Lung (tissue), 12 donors: ENCODE measurements around the gene SUSD2. TPM values are rescaled to one million over a fixed set of nuclear protein-coding genes. Genes with fewer than 3 reads are reported as not detected.
"Not testable (repeated sequence)": the region's sequence is repeated elsewhere in the genome, so short reads cannot be mapped to it uniquely, and the experiment has no call there.

Experiments
- ATAC-seq: fragments of 200-7000 bp; cut with Tn5 transposase; one replicate; pipeline ENCODE4 v1.9.1; 2020; ENCODE audit warnings: moderate number of reproducible peaks; ENCODE audit not compliant: insufficient read depth, low FRiP score
- DNase-seq, 3 donors: peaks; one replicate each; pipeline ENCODE4 v3.0.0-alpha.2; 2013 to 2017
- H3K27ac ChIP-seq, 2 donors: one replicate each; pipeline ENCODE4 v1.5.1; 2013; ENCODE audit warnings: mild to moderate bottlenecking in 2 of 2, moderate library complexity in 2 of 2, control low read depth in 1 of 2, inconsistent platforms in 1 of 2, low read depth in 1 of 2, low read length in 1 of 2
- H3K27me3 ChIP-seq, 3 donors: one replicate each; pipeline ENCODE4 v1.5.1; 2013; ENCODE audit warnings: low read length in 2 of 3; ENCODE audit not compliant: control insufficient read depth in 3 of 3, insufficient read depth in 3 of 3
- H3K36me3 ChIP-seq, 4 donors: one replicate each; pipeline ENCODE4 v1.5.1; 2013; ENCODE audit warnings: low read length in 4 of 4, mild to moderate bottlenecking in 1 of 4, moderate library complexity in 1 of 4; ENCODE audit not compliant: control insufficient read depth in 4 of 4, insufficient read depth in 4 of 4
- H3K4me1 ChIP-seq, 5 donors: one replicate each; pipeline ENCODE4 v1.5.1; 2013; ENCODE audit warnings: low read length in 5 of 5, mild to moderate bottlenecking in 2 of 5, moderate library complexity in 1 of 5; ENCODE audit not compliant: control insufficient read depth in 5 of 5, insufficient read depth in 5 of 5
- H3K4me3 ChIP-seq: one replicate; pipeline ENCODE4 v1.5.1; 2013; ENCODE audit warnings: mild to moderate bottlenecking, control low read depth, moderate library complexity
- H3K9ac ChIP-seq, 2 donors: one replicate each; pipeline ENCODE4 v1.5.1; 2013; ENCODE audit warnings: low read length in 2 of 2, control low read depth in 1 of 2; ENCODE audit not compliant: insufficient read depth in 1 of 2
- H3K9me3 ChIP-seq, 4 donors: one replicate each; pipeline ENCODE4 v1.5.1; 2013; ENCODE audit warnings: low read length in 3 of 4, mild to moderate bottlenecking in 1 of 4, moderate library complexity in 1 of 4; ENCODE audit not compliant: control insufficient read depth in 4 of 4, insufficient read depth in 3 of 4
- WGBS, 2 donors: extraction: QIAGEN DNeasy Blood & Tissue Kit; methylation state at CpG; one replicate each; pipeline ENCODE4 v1.1.7; 2013; 5-methylcytosine and 5-hydroxymethylcytosine counted together
- polyA plus RNA-seq, 2 donors: library from polyadenylated mRNA; stranded (reverse); fragments of 200-250 nt; gene quantifications; one replicate each; pipeline ENCODE4 v1.2.1, GENCODE V29; 2013
- total RNA-seq, 2 donors: library from RNA; depleted of rRNA in 1 of 2; stranded (reverse); fragments of >200 nt in 1 of 2; gene quantifications; one replicate each; pipeline ENCODE4 v1.2.1, GENCODE V29; 2014 to 2021
- TF ChIP-seq, protein P1 (sequence below): IDR thresholded peaks from 2 replicates; pipeline ENCODE4 v1.5.1; 2012; ENCODE audit warnings: mild to moderate bottlenecking; ENCODE audit errors: control extremely low read depth, extremely low read depth
- donor health status: control.
- donor health status: control.
- donor health status: Bipolar disorder and iron deficiency.
- donor health status: healthy.
- donor health status: DM: yes; HTN: yes; CAD: no.

Gene SUSD2
- total and polyA plus RNA-seq, 4 donors: 15.9 to 192 (median 49.7) TPM

DNA sequence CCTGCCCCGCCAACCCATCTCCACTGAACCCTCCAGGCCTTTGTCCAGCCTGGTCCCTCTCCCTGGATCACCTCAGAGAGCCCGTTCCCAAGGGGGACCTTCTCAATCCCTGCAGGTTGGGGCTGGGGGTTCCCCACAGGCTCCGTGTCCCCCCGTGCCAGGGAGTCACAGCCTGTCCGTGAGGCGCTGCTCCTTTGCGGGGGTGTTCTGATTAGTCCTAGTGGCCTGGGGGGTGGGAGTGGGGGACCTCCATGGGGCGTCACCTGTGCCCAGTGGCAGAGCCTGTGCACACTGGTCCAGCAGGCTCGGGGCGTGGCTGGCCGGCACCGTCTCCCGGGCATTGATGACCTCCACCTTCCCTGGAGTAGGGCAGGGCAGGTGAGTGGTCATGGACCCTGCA is 51.9 kb downstream of the SUSD2 start:
- TF ChIP-seq, protein P1, sequence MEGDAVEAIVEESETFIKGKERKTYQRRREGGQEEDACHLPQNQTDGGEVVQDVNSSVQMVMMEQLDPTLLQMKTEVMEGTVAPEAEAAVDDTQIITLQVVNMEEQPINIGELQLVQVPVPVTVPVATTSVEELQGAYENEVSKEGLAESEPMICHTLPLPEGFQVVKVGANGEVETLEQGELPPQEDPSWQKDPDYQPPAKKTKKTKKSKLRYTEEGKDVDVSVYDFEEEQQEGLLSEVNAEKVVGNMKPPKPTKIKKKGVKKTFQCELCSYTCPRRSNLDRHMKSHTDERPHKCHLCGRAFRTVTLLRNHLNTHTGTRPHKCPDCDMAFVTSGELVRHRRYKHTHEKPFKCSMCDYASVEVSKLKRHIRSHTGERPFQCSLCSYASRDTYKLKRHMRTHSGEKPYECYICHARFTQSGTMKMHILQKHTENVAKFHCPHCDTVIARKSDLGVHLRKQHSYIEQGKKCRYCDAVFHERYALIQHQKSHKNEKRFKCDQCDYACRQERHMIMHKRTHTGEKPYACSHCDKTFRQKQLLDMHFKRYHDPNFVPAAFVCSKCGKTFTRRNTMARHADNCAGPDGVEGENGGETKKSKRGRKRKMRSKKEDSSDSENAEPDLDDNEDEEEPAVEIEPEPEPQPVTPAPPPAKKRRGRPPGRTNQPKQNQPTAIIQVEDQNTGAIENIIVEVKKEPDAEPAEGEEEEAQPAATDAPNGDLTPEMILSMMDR: no peak
- no peak overlapping the region for H3K4me3 ChIP-seq
- H3K27me3 ChIP-seq: no peaks in the 10 kb centered on the region
- H3K27ac ChIP-seq: no peak overlapping the region
- H3K9me3 ChIP-seq: no peaks in the 10 kb centered on the region
- H3K9ac ChIP-seq: no peak overlapping the region
- WGBS, 2 donors: 94 to 96% methylated on average over 13 of the region's 13 CpGs
- ATAC-seq (no peak), DNase-seq (no peak)
- H3K4me1 ChIP-seq: no peaks in the 10 kb centered on the region
- peaks cover 0 to 7% (median 0%) of the 10 kb centered on the region in 4 donors for H3K36me3 ChIP-seq

DNA sequence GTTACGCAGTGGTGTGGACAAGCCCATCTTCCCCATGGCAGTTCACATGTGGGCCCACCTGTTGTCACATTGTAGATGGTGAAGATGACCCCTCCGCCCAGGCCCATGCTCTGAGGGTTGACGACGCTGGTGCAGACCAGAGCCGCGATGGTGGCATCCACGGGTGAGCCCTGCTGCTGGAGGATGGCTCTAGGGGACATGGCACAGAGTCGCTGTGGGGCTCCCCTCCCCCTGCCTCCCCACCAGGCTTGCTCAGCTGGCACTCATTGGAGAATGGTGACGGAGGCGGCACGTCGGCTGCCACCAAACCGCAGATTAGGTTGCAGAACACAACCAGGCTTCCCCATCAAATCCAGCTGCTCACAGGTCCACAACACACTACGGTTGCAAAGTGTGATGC is 52.5 kb downstream of the SUSD2 start:
- Histone ChIP-seq H3K4me3 (no peak overlapping the region), H3K36me3 (peaks cover 0 to 7% (median 0%) of the 10 kb centered on the region in 4 donors), H3K27me3 (no peaks in the 10 kb centered on the region), H3K9me3 (no peaks in the 10 kb centered on the region), H3K27ac (no peak overlapping the region), H3K9ac (no peak overlapping the region), H3K4me1 (no peaks in the 10 kb centered on the region)
- WGBS, 2 donors: 96 to 98% methylated on average over 14 of the region's 14 CpGs
- TF ChIP-seq, protein P1: no peak
- ATAC-seq (no peak), DNase-seq (no peak)

DNA sequence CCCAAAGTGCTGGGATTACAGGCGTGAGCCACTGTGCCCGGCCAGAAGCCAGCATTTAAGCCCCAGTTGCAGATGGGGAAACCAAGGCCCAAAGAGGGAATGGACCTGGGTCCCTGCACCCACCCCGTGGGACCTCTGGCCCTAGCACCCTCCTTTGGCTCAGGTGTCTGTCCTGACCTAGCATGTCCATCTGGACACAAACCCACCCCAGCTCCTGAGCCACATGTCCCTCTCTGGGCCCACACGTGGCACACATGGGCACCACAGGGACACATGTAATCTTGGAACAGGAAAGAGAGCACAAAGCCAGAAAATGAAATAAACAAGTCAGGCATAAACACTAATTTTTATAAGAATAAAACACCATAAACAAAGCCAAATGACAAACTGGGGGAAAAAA is 54.0 kb downstream of the SUSD2 start:
- Histone ChIP-seq H3K27me3 (no peaks in the 10 kb centered on the region), H3K4me1 (no peaks in the 10 kb centered on the region), H3K36me3 (peaks cover 0 to 7% (median 0%) of the 10 kb centered on the region in 4 donors), H3K9me3 (no peaks in the 10 kb centered on the region), H3K9ac (no peak overlapping the region), H3K27ac (no peak overlapping the region), H3K4me3 (no peak overlapping the region)
- WGBS, 2 donors: 91 to 96% methylated on average over 4 of the region's 4 CpGs
- DNase-seq: no peak
- no peak for ATAC-seq
- TF ChIP-seq, protein P1: no peak

DNA sequence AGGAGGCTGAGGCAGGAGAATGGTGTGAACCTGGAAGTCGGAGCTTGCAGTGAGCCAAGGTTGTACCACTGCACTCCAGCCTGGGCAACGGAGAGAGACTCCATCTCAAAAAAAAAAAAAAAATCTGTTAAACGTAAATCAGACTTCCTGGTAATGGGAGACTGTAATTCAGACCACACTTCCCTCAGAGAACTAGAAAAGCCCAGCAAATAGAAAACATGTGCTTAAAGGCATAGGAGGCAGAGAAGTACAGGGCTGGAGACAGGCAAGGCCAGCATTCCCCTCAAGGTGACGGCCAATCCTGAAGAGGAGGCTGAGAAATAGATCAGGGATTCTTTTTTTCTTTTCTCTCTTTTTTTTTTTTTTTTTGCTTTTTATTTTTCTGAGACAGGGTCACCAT is 55.4 kb downstream of the SUSD2 start:
- Histone ChIP-seq H3K27ac (no peak overlapping the region), H3K36me3 (peaks cover 0 to 7% (median 0%) of the 10 kb centered on the region in 4 donors), H3K27me3 (no peaks in the 10 kb centered on the region), H3K9me3 (no peaks in the 10 kb centered on the region), H3K9ac (no peak overlapping the region), H3K4me1 (no peaks in the 10 kb centered on the region), H3K4me3 (no peak overlapping the region)
- WGBS, 2 donors: 75 to 78% methylated on average over 4 of the region's 4 CpGs
- TF ChIP-seq, protein P1: no peak
- no peak for ATAC-seq
- no peak for DNase-seq

DNA sequence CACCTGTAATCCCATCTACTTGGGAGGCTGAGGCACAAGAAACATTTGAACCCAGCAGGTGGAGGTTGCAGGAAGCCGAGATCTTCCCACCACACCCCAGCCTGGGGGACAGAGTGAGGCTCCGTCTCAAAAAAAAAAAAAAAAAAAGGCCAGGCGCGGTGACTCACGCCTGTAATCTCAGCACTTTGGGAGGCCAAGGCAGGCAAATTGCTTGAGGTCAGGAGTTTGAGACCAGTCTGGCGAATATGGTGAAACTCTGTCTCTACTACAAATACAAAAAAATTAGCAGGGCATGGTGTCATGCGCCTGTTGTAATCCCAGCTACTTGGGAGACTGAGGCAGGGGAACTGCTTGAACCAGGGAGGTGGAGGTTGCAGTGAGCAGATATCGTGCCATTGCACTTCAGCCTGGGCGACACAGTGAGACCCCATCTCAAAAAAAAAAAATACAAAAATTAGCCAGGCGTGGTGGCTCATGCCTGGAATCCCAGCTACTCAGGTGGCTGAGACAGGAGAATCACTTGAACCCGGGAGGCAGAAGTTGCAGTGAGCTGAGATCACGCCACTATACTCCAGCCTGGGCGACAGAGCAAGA is 56.9 kb downstream of the SUSD2 start:
- not testable (repeated sequence) for H3K4me3 ChIP-seq, H3K36me3 ChIP-seq, H3K27me3 ChIP-seq, H3K9me3 ChIP-seq, H3K9ac ChIP-seq, H3K4me1 ChIP-seq, ATAC-seq, H3K27ac ChIP-seq, DNase-seq
- 95 to 98% methylated on average over 11 to 13 of the region's 13 CpGs for WGBS, 2 donors
